H9 (cell line): Measurements from ENCODE around the gene KLK7. TPM values are rescaled to one million over a fixed set of nuclear protein-coding genes. Genes with fewer than 3 reads are reported as not detected.

Source experiments
- DNase-seq: peaks from one replicate; pipeline ENCODE4 v3.0.0-alpha.2; 2017
- H2AFZ ChIP-seq: one replicate; pipeline ENCODE4 v1.6.1; 2013; ENCODE audit warnings: mild to moderate bottlenecking, low read length, control low read depth, moderate library complexity
- H2AK5ac ChIP-seq: 2 replicates; pipeline ENCODE4 v1.6.1; 2013; ENCODE audit warnings: low read length, control low read depth, mixed read lengths; ENCODE audit not compliant: insufficient read length
- H2BK120ac ChIP-seq: one replicate; pipeline ENCODE4 v1.6.1; 2013; ENCODE audit warnings: low read depth, mild to moderate bottlenecking, low read length, control low read depth, inconsistent platforms; ENCODE audit not compliant: poor library complexity, severe bottlenecking
- H2BK12ac ChIP-seq: 2 replicates; pipeline ENCODE4 v1.6.1; 2013; ENCODE audit warnings: low read length, control low read depth, mixed read lengths, low read depth; ENCODE audit not compliant: insufficient read length
- H2BK15ac ChIP-seq: 2 replicates; pipeline ENCODE4 v1.6.1; 2013; ENCODE audit warnings: low read depth, low read length, control low read depth
- H2BK20ac ChIP-seq: one replicate; pipeline ENCODE4 v1.6.1; 2013; ENCODE audit warnings: low read depth, mild to moderate bottlenecking, low read length, control low read depth, inconsistent platforms; ENCODE audit not compliant: poor library complexity, severe bottlenecking
- H2BK5ac ChIP-seq: 2 replicates; pipeline ENCODE4 v1.6.1; 2013; ENCODE audit warnings: low read length, control low read depth, mixed read lengths; ENCODE audit not compliant: insufficient read length
- H3K14ac ChIP-seq: 2 replicates; pipeline ENCODE4 v1.6.1; 2013; ENCODE audit warnings: low read length, control low read depth; ENCODE audit not compliant: insufficient read depth
- H3K18ac ChIP-seq: 2 replicates; pipeline ENCODE4 v1.6.1; 2013; ENCODE audit warnings: low read depth, mild to moderate bottlenecking, mixed read lengths, low read length, control low read depth; ENCODE audit not compliant: insufficient read length
- H3K23ac ChIP-seq: 2 replicates; pipeline ENCODE4 v1.6.1; 2013; ENCODE audit warnings: low read length, control low read depth, mixed read lengths, low read depth; ENCODE audit not compliant: insufficient read length
- H3K23me2 ChIP-seq: 2 replicates; pipeline ENCODE4 v1.6.1; 2013; ENCODE audit warnings: low read depth, mild to moderate bottlenecking, mixed read lengths, low read length, control low read depth; ENCODE audit not compliant: insufficient read length, poor library complexity, severe bottlenecking
- H3K27ac ChIP-seq: 2 replicates; pipeline ENCODE4 v1.5.1; 2013; ENCODE audit warnings: low read length, control low read depth, mixed read lengths, low read depth; ENCODE audit not compliant: insufficient read length
- H3K27me3 ChIP-seq: 2 replicates; pipeline ENCODE4 v1.6.1; 2013; ENCODE audit warnings: low read length, control low read depth, inconsistent platforms; ENCODE audit not compliant: insufficient read depth
- H3K4ac ChIP-seq: 2 replicates; pipeline ENCODE4 v1.6.1; 2013; ENCODE audit warnings: low read depth, mild to moderate bottlenecking, control low read depth, inconsistent platforms, low read length, moderate library complexity
- H3K4me1 ChIP-seq: 2 replicates; pipeline ENCODE4 v1.6.1; 2013; ENCODE audit warnings: low read length, control low read depth, inconsistent platforms; ENCODE audit not compliant: insufficient read depth
- H3K4me2 ChIP-seq: 2 replicates; pipeline ENCODE4 v1.6.1; 2013; ENCODE audit warnings: low read length, control low read depth, mixed read lengths; ENCODE audit not compliant: insufficient read length, insufficient read depth
- H3K56ac ChIP-seq: 2 replicates; pipeline ENCODE4 v1.6.1; 2013; ENCODE audit warnings: low read depth, mild to moderate bottlenecking, mixed read lengths, low read length, control low read depth; ENCODE audit not compliant: insufficient read length
- H3K79me1 ChIP-seq: 2 replicates; pipeline ENCODE4 v1.6.1; 2013; ENCODE audit warnings: low read depth, mild to moderate bottlenecking, moderate library complexity, low read length, control low read depth, inconsistent platforms; ENCODE audit not compliant: insufficient read depth, poor library complexity, severe bottlenecking
- H3K79me2 ChIP-seq: 2 replicates; pipeline ENCODE4 v1.6.1; 2013; ENCODE audit warnings: low read length, control low read depth, inconsistent platforms; ENCODE audit not compliant: insufficient read depth
- H3K9ac ChIP-seq: 2 replicates; pipeline ENCODE4 v1.6.1; 2013; ENCODE audit warnings: low read length, control low read depth, mixed read lengths; ENCODE audit not compliant: insufficient read length; ENCODE audit errors: extremely low read depth
- H3K9me3 ChIP-seq: one replicate; pipeline ENCODE4 v1.6.1; 2013; ENCODE audit warnings: low read depth, low read length, inconsistent platforms; ENCODE audit not compliant: control insufficient read depth
- H3T11ph ChIP-seq: one replicate; pipeline ENCODE4 v1.6.1; 2013; ENCODE audit warnings: mild to moderate bottlenecking, low read length, control low read depth, inconsistent platforms
- H4K20me1 ChIP-seq: one replicate; pipeline ENCODE4 v1.6.1; 2013; ENCODE audit not compliant: control insufficient read depth, insufficient read length, insufficient read depth
- H4K5ac ChIP-seq: 2 replicates; pipeline ENCODE4 v1.6.1; 2013; ENCODE audit warnings: low read depth, mild to moderate bottlenecking, mixed read lengths, low read length, control low read depth; ENCODE audit not compliant: insufficient read length
- H4K8ac ChIP-seq: replicated peaks from 2 replicates; pipeline ENCODE4 v1.6.1; 2013; ENCODE audit warnings: low read length, control low read depth, mixed read lengths, low read depth; ENCODE audit not compliant: insufficient read length
- H4K91ac ChIP-seq: 2 replicates; pipeline ENCODE4 v1.6.1; 2013; ENCODE audit warnings: low read depth, mild to moderate bottlenecking, moderate library complexity, mixed read lengths, low read length, control low read depth; ENCODE audit not compliant: insufficient read length
- H3K27ac Mint-ChIP-seq, 3 experiments: 2 replicates in 2 of 3; 3 replicates in 1 of 3; pipeline ENCODE4 v1.8.0; 2020 to 2021; ENCODE audit warnings: mixed read lengths in 3 of 3, mild to moderate bottlenecking in 1 of 3, moderate library complexity in 1 of 3
- H3K27me3 Mint-ChIP-seq: 2 replicates; pipeline ENCODE4 v1.8.0; 2021; ENCODE audit warnings: low read depth, mild to moderate bottlenecking, moderate library complexity, mixed read lengths
- H3K36me3 Mint-ChIP-seq, 3 experiments: 2 replicates in 2 of 3; 3 replicates in 1 of 3; pipeline ENCODE4 v1.8.0; 2020 to 2021; ENCODE audit warnings: low read depth in 3 of 3, mixed read lengths in 3 of 3; ENCODE audit not compliant: insufficient read depth in 1 of 3
- H3K4me1 Mint-ChIP-seq, 2 experiments: 2 replicates each; pipeline ENCODE4 v1.8.0; 2020; ENCODE audit warnings: mixed read lengths in 2 of 2
- H3K4me3 Mint-ChIP-seq, 2 experiments: 2 replicates in 1 of 2; 3 replicates in 1 of 2; pipeline ENCODE4 v1.8.0; 2020 to 2021; ENCODE audit warnings: mild to moderate bottlenecking in 2 of 2, mixed read lengths in 2 of 2, moderate library complexity in 1 of 2
- H3K9me3 Mint-ChIP-seq, 2 experiments: 2 replicates in 1 of 2; 3 replicates in 1 of 2; pipeline ENCODE4 v1.8.0; 2020; ENCODE audit warnings: mild to moderate bottlenecking in 2 of 2, mixed read lengths in 2 of 2, moderate library complexity in 1 of 2
- WGBS: extraction: QIAGEN DNeasy Blood & Tissue Kit; methylation state at CpG from one replicate; pipeline ENCODE4 v1.1.7; 2013; ENCODE audit warnings: missing lambda C conversion rate, low lambda C conversion rate, mixed read lengths; ENCODE audit not compliant: insufficient read length; ENCODE audit errors: extremely low coverage; 5-methylcytosine and 5-hydroxymethylcytosine counted together
- total RNA-seq: library from RNA; stranded (reverse); gene quantifications from 2 replicates; pipeline ENCODE4 v1.2.1, GENCODE V29; 2021
- TF ChIP-seq, protein P1 (sequence below): fragments of 200-600 bp; sonication (generic); conservative IDR thresholded peaks from 3 replicates; pipeline ENCODE4 v1.8.0; 2021; ENCODE audit warnings: antibody characterized with exemption, mild to moderate bottlenecking

The KLK7 gene
- total RNA-seq, 1 experiment from 2014 or later = 0.52 TPM

DNA sequence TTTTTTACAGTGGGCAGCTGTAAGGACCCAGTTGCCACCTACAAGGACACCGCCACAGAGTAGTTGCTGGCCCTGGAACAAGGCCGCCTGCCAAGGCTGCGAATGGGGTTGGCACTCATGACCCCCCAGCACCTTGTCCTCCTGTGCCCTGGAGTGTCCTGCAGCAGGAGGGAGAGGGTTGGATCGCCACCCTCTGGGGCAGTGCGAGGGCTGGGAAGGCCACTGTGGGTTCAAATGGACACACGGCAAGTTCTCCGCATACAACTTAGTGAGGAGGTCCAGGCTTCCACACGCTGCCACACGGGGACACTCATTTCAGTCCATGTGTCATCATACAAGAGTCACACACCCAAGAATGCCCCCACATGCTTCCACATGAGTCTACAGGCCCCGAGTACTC lies 16.7 kb upstream of the KLK7 start:
- Histone ChIP-seq H3K79me2 (no peaks in the 10 kb centered on the region), H2AFZ (no peak overlapping the region), H4K20me1 (no peaks in the 10 kb centered on the region), H2AK5ac (no peak overlapping the region), H2BK5ac (no peak overlapping the region), H3K23ac (no peak overlapping the region), H3T11ph (no peak overlapping the region), H3K79me1 (no peaks in the 10 kb centered on the region), H2BK120ac (no peak overlapping the region), H2BK20ac (no peak overlapping the region), H2BK15ac (0 out of 2 replicates have a peak overlapping the region, but pooled peaks have one; percentile 16), H3K4me2 (peak overlapping the region; percentile 76), H3K56ac (no peak overlapping the region), H4K8ac (no peak overlapping the region), H3K27ac (no peak overlapping the region), H3K23me2 (peaks cover 6% of the 10 kb centered on the region), H3K14ac (no peak overlapping the region), H3K9ac (no peak overlapping the region), H3K18ac (peak overlapping the region; percentile 16), H4K91ac (peak overlapping the region; percentile 5), H3K27me3 (no peaks in the 10 kb centered on the region), H3K4me1 (0 out of 2 replicates have a peak, but pooled peaks cover 4% of the 10 kb centered on the region), H3K4ac (no peak overlapping the region), H2BK12ac (no peak overlapping the region), H3K9me3 (no peaks in the 10 kb centered on the region), H4K5ac (no peak overlapping the region)
- H3K4me1 Mint-ChIP-seq = peaks cover 21 to 38% of the 10 kb centered on the region in 2 experiments
- no peaks in the 10 kb centered on the region; a peak in 1 of 5 replicates for H3K9me3 Mint-ChIP-seq
- no peaks in the 10 kb centered on the region for H3K36me3 Mint-ChIP-seq
- peaks cover 38% of the 10 kb centered on the region for H3K27me3 Mint-ChIP-seq
- TF ChIP-seq, protein P1, sequence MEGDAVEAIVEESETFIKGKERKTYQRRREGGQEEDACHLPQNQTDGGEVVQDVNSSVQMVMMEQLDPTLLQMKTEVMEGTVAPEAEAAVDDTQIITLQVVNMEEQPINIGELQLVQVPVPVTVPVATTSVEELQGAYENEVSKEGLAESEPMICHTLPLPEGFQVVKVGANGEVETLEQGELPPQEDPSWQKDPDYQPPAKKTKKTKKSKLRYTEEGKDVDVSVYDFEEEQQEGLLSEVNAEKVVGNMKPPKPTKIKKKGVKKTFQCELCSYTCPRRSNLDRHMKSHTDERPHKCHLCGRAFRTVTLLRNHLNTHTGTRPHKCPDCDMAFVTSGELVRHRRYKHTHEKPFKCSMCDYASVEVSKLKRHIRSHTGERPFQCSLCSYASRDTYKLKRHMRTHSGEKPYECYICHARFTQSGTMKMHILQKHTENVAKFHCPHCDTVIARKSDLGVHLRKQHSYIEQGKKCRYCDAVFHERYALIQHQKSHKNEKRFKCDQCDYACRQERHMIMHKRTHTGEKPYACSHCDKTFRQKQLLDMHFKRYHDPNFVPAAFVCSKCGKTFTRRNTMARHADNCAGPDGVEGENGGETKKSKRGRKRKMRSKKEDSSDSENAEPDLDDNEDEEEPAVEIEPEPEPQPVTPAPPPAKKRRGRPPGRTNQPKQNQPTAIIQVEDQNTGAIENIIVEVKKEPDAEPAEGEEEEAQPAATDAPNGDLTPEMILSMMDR = no peak
- no CpG with 5 or more reads among the region's 10 CpGs for WGBS
- no peak overlapping the region for H3K27ac Mint-ChIP-seq
- DNase-seq = no peak
- no peak overlapping the region; a peak in 1 of 5 replicates for H3K4me3 Mint-ChIP-seq
